ENCODE data around the gene UBL5. TPM values are rescaled to one million over a fixed set of nuclear protein-coding genes. Genes with fewer than 3 reads are reported as not detected.
A peak's percentile ranks its signal among the peaks of the same experiment; 100 is the strongest.

UBL5 gene
- total RNA-seq, 1 donor from 2014 or later, result 338 TPM

DNA sequence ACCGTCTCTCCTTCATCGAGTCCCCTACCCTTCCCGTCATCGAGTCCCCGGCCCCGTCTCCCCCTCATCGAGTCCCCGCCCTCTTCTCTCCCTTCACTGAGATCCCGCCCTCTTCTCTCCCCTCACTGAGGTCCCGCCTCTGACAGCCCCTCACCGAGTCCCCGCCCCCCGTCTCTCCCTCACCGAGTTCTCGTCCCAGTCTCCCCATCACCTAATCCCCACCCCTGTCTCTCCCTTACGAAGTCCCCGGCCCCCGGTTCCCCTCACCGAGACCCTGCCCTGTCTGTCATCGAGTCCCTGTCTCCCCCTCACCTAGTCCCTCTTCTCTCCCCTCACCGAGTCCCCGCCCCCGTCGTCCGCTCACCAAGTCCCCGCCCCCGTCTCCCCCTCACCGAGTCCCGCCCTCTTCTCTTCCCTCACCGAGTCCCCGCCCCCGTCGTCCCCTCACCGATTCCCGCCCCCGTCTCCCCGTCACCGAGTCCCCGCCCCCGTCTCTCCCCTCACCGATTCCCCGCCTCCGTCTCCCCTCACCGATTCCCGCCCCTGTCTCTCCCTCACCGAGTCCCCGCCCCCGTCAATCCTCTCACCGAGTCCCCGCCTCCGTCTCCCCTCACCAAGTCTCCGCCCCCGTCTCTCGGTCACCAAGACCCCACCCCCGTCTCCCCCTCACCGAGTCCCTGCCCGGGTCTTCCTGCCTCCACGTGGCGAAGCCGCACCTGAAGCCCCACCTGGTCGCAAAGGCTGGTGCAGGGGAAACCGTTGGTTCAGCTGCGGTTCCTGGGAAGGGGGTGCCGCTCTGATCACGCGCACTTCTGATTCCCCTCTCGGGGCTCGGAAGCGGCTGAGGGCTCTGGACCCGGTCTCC lies 35.3 kb upstream of the UBL5 start:
- intact Hi-C loops (cut with micrococcal nuclease), result loop anchor here (1.0 to 2.0 kb wide), 6 partner anchors 24 to 483 kb away; partner anchors contain the start of genes FBXL12, PIN1, ZNF561 and ZNF562
- Mint-ChIP-seq H3K4me1 (ENCODE audit: low read depth) (peaks cover 26% of the 10 kb centered on the region), H3K27me3 (ENCODE audit: insufficient read depth) (no peaks in the 10 kb centered on the region), H3K4me3 (peak overlapping the region; percentile 81), H3K9me3 (no peaks in the 10 kb centered on the region), H3K27ac (peak overlapping the region; percentile 92), H3K36me3 (ENCODE audit: low read depth) (peaks cover 1% of the 10 kb centered on the region)
- peak; percentile 78 for DNase-seq (ENCODE audit: low spot score)

DNA sequence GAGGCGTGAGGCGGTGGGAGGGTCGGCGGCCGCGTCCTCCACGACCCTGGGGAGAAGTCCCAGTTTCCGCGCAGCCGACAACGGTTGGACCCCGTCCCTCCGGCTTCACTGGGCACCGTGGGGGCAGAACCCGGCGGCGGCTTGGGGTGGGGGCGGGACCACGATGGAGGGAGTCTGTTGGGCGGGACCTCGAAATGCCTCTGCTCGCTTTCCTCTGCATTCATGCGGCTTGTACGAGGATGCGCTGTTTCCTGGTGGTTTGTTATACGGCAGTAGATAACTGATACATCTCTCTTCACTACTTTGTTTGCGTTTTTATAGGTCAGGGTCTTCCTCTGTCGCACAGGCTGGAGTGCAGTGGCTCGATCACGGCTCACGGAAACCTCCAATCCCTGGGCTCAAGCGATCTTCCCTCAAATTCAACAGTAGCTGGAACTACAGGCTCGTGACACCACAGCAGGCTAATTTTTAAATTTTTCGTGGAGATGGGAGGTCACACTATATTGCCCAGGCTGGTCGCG lies 34.6 kb upstream of the UBL5 start:
- Mint-ChIP-seq H3K4me3 (peak overlapping the region; percentile 81), H3K36me3 (ENCODE audit: low read depth) (peaks cover 1% of the 10 kb centered on the region), H3K9me3 (no peaks in the 10 kb centered on the region), H3K27ac (peak overlapping the region; percentile 76), H3K27me3 (ENCODE audit: insufficient read depth) (no peaks in the 10 kb centered on the region), H3K4me1 (ENCODE audit: low read depth) (peaks cover 26% of the 10 kb centered on the region)
- intact Hi-C loops (cut with micrococcal nuclease), result loop anchor here (2.0 kb wide), 1 partner anchor 118 kb away; the partner anchor contains the start of gene ZNF562
- DNase-seq (ENCODE audit: low spot score), result no peak

DNA sequence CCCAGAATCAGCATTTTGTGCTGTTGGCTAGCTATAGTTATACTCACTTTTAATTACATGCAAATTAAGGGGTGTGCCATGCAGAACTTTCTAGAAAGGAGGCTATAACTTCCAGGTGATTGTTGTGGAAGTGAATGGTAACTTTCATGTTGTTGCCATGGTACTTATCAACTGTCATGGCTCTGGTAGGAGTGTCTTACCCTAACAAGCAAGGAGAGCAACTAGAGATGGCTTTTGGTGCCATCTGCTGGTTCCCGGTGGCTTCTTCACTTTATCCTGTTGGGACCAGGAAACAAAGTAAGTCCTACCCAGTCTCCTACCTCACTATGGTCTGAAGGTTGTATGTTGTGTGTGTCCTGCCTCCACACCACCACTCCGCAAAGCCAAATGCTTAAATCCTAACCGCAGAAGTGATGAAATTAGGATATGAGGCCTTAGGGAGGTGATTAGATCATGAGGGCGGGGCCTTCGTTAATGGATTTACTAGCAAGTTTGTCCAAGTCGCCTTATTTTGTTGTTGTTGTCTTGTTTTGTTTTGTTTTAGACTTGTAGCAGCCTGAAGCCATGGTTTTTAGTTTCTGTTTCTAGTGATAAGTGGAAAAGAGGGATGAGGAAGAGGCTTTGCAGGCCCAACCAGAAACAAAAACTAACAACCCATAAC lies 31.5 kb upstream of the UBL5 start:
- no peaks in the 10 kb centered on the region for H3K27me3 Mint-ChIP-seq (ENCODE audit: insufficient read depth)
- H3K36me3 Mint-ChIP-seq (ENCODE audit: low read depth), result peaks cover 1% of the 10 kb centered on the region
- intact Hi-C loops (cut with micrococcal nuclease), result loop anchor here (1.0 to 5.0 kb wide), 11 partner anchors 11 to 660 kb away; partner anchors contain the start of genes FBXL12, ZNF266, ZNF426 and ZNF561
- DNase-seq (ENCODE audit: low spot score), result peak; percentile 79
- no peak overlapping the region for H3K4me3 Mint-ChIP-seq
- no peaks in the 10 kb centered on the region for H3K9me3 Mint-ChIP-seq
- H3K4me1 Mint-ChIP-seq (ENCODE audit: low read depth), result peaks cover 25% of the 10 kb centered on the region
- peak overlapping the region; percentile 61 for H3K27ac Mint-ChIP-seq

DNA sequence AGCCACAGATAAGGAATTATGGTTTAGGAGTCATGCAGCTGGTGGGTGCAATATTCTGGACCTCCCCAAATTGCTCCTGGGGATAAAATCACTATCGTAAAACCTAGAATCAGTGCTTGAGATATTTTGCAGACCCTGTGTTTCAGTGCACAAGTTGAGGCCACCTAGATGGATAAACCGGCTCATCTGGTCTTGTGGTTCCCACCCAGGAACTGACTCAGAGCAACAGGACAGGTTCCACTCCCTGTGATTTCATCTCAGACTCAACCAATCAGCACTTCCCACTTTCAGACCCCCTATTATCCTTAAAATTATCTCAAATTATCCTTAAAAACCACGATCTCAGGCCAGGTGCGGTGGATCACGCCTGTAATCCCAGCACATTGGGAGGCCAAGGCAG lies 29.8 kb upstream of the UBL5 start:
- DNase-seq (ENCODE audit: low spot score), result no peak
- intact Hi-C loops (cut with micrococcal nuclease), result loop anchor here (5.0 kb wide), 1 partner anchor 261 kb away; the partner anchor contains the start of gene ZNF426

DNA sequence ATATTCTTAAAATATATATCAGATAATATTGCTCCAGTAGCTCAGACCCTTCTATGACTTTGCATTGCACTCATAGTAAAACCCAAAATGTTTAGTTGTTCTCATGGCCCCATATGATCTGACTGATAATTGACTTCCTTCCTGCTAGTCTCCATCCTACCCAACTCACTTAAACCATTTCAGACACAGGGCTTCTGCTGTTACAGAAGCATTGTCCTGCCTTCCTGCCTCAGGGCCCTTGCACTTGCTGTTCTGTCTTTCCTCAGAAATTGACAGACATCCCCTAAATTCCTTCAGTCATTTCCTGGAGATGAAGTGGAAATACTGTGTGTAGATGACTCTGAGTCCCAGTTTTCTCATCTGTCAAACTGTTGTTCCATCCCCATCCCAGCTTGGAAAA lies 28.6 kb upstream of the UBL5 start:
- peaks cover 16% of the 10 kb centered on the region for H3K4me1 Mint-ChIP-seq (ENCODE audit: low read depth)
- no peak overlapping the region for H3K4me3 Mint-ChIP-seq
- H3K9me3 Mint-ChIP-seq, result no peaks in the 10 kb centered on the region
- intact Hi-C loops (cut with micrococcal nuclease), result loop anchor here (5.0 kb wide), 1 partner anchor 262 kb away; the partner anchor contains the start of gene ZNF426
- H3K36me3 Mint-ChIP-seq (ENCODE audit: low read depth), result peaks cover 7% of the 10 kb centered on the region
- H3K27ac Mint-ChIP-seq, result no peak overlapping the region
- H3K27me3 Mint-ChIP-seq (ENCODE audit: insufficient read depth), result no peaks in the 10 kb centered on the region
- no peak for DNase-seq (ENCODE audit: low spot score)

More for the DNA sequence above, 29.8 kb upstream of the UBL5 start:
- Mint-ChIP-seq H3K27me3 (ENCODE audit: insufficient read depth) (no peaks in the 10 kb centered on the region), H3K4me3 (no peak overlapping the region), H3K4me1 (ENCODE audit: low read depth) (peaks cover 21% of the 10 kb centered on the region), H3K9me3 (no peaks in the 10 kb centered on the region), H3K36me3 (ENCODE audit: low read depth) (peaks cover 1% of the 10 kb centered on the region), H3K27ac (no peak overlapping the region)

DNA sequence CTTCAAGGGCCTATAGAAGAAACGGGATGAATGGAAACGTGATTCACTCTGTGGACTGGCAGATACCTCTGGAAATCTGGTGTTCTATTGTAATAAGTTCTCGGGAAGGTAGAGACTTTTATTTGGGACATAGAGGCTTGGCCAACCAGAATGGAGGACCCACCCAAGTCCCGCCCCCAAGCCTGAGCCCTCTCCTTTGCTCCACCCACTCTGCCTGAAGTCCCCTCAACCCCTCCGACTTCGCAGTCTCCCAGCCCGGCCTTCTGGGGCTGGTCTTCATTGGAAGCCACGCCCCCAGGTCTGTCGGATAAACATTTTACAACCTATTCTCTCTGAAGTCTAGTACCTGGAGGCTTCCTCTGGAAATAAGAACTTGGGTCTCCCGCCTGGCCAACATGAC lies 25.7 kb upstream of the UBL5 start:
- H3K27ac Mint-ChIP-seq, result no peak overlapping the region
- no peaks in the 10 kb centered on the region for H3K27me3 Mint-ChIP-seq (ENCODE audit: insufficient read depth)
- no peaks in the 10 kb centered on the region for H3K9me3 Mint-ChIP-seq
- intact Hi-C loops (cut with micrococcal nuclease), result no loop called here
- peaks cover 7% of the 10 kb centered on the region for H3K36me3 Mint-ChIP-seq (ENCODE audit: low read depth)
- H3K4me3 Mint-ChIP-seq, result no peak overlapping the region
- peaks cover 7% of the 10 kb centered on the region for H3K4me1 Mint-ChIP-seq (ENCODE audit: low read depth)
- no peak for DNase-seq (ENCODE audit: low spot score)

DNA sequence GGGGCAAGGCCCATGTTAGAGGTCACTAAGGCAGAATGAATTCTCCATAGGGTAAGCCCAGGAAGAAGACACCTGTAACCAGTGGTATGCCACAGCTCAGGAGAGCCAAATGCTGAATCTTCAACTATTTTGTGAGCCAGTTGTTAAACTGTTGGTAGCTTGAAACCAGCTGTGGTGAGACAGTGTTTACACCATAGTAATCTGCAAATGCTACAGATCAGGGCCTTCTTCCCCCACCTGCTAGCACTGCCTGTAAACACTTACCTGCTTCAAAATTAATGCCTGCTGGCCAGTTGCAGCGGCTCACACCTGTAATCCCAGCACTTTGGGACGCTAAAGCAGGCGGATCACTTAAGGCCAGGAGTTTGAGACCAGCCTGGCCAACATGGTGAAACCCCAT lies 20.9 kb upstream of the UBL5 start:
- H3K36me3 Mint-ChIP-seq (ENCODE audit: low read depth), result peaks cover 21% of the 10 kb centered on the region

DNA sequence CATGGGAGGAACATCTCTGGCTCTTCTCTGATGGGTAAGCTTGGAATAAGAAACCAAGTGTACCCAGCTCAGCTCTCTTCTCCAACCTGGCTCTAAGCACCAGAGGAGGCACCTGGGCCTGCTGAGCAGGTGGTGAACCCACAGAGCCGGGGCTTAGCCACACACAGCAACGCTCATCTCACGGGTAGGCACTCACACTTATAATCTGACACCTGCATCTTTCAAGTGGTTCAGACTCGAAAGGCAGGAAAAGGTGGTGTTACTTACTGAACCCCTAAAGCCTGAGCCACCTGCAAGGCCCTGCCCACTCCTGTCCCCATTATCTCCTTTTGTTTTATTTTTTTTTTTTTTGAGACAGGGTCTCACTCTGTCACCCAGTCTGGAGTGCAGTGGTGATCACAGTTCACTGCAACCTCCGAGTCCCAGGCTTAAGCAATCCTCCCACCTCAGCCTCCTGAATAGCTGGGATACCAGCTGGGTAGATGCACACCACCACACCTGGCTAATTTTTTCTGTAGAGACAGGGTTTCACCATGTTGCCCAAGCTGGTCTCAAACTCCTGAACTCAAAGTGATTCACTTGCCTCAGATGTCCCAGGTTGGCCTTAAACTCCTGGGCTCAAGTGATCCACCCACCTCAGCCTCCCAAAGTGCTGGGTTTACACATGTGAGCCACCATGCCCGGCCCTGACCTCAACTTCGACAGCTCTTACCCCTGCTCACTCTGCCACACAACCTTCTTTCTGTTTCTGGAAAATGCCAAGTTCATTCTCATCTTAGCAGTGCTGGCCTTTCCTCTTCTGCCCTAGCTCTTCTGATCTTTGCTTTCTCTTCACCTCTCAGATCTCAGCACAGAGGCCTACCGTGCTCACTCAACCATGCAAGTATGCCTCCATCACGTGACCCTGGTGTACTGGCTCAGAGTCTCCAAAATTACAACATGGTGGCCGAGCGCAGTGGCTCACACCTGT lies 18.6 kb upstream of the UBL5 start:
- Mint-ChIP-seq H3K4me3 (no peak overlapping the region), H3K27ac (peak overlapping the region; percentile 1), H3K4me1 (ENCODE audit: low read depth) (peaks cover 10% of the 10 kb centered on the region), H3K27me3 (ENCODE audit: insufficient read depth) (no peaks in the 10 kb centered on the region), H3K36me3 (ENCODE audit: low read depth) (peaks cover 19% of the 10 kb centered on the region), H3K9me3 (peaks cover 4% of the 10 kb centered on the region)
- intact Hi-C loops (cut with micrococcal nuclease), result no loop called here
- DNase-seq (ENCODE audit: low spot score), result no peak

More for the DNA sequence above, 20.9 kb upstream of the UBL5 start:
- Mint-ChIP-seq H3K4me1 (ENCODE audit: low read depth) (peaks cover 10% of the 10 kb centered on the region), H3K27ac (no peak overlapping the region), H3K9me3 (no peaks in the 10 kb centered on the region), H3K4me3 (no peak overlapping the region), H3K27me3 (ENCODE audit: insufficient read depth) (no peaks in the 10 kb centered on the region)
- DNase-seq (ENCODE audit: low spot score), result no peak
- intact Hi-C loops (cut with micrococcal nuclease), result no loop called here

DNA sequence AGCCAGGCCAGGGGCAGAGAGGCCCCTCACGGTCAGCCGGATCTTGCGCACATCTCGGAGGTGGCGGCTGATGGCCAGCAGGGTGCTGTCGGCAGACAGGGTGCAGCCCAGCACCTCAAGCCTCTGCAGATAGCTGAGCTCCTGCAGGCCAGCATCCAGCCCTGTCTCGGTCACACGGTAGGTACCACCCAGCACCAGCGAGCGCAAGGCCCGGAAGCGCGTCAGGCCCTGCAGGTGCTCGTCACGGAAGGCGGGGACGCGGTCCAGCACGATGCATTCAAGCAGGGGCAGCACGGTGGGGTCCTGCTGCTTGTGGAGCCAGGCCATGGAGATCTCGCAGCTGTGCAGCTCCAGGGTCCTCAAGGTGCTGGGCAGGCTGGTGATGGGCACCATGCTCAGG lies 16.6 kb upstream of the UBL5 start:
- H3K4me3 Mint-ChIP-seq, result no peak overlapping the region
- no peak for DNase-seq (ENCODE audit: low spot score)
- H3K27ac Mint-ChIP-seq, result no peak overlapping the region
- H3K36me3 Mint-ChIP-seq (ENCODE audit: low read depth), result peaks cover 25% of the 10 kb centered on the region
- no peaks in the 10 kb centered on the region for H3K27me3 Mint-ChIP-seq (ENCODE audit: insufficient read depth)
- intact Hi-C loops (cut with micrococcal nuclease), result no loop called here
- H3K9me3 Mint-ChIP-seq, result peaks cover 10% of the 10 kb centered on the region
- peaks cover 10% of the 10 kb centered on the region for H3K4me1 Mint-ChIP-seq (ENCODE audit: low read depth)

DNA sequence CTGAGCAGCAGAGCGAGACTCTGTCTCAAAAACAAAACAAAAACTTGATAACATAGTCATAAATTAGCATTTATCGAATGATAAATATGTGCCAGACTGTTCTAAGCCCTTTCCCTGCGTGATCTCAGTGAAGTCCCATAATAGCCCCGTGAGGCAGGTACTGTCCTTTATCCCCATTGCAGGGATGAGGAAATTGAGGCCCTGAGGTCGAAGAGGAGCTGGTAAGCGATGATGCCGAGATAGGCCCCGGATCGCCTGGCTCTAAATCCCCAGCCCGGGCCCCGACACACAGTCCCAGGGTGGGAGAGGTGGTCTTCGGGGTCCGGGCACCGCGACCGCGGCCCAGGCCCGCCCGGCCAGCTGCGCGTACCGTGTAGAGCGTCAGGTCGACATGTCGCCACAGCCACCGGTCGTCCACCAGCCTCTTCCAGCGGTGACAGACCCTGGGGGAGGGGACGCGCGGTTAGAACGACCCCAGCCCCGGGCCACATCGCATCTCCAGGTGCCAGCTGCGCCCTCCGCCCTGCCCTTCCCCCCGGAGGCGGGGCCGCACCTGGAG lies 9.5 kb upstream of the UBL5 start:
- intact Hi-C loops (cut with micrococcal nuclease), result loop anchor here (1.0 to 2.0 kb wide), 2 partner anchors 507 to 678 kb away; partner anchors contain the start of gene ZNF317
- H3K4me3 Mint-ChIP-seq, result peak overlapping the region; percentile 90
- H3K4me1 Mint-ChIP-seq (ENCODE audit: low read depth), result peaks cover 27% of the 10 kb centered on the region
- peak overlapping the region; percentile 87 for H3K27ac Mint-ChIP-seq
- no peaks in the 10 kb centered on the region for H3K27me3 Mint-ChIP-seq (ENCODE audit: insufficient read depth)
- H3K36me3 Mint-ChIP-seq (ENCODE audit: low read depth), result peaks cover 20% of the 10 kb centered on the region
- DNase-seq (ENCODE audit: low spot score), result no peak
- peaks cover 16% of the 10 kb centered on the region for H3K9me3 Mint-ChIP-seq

DNA sequence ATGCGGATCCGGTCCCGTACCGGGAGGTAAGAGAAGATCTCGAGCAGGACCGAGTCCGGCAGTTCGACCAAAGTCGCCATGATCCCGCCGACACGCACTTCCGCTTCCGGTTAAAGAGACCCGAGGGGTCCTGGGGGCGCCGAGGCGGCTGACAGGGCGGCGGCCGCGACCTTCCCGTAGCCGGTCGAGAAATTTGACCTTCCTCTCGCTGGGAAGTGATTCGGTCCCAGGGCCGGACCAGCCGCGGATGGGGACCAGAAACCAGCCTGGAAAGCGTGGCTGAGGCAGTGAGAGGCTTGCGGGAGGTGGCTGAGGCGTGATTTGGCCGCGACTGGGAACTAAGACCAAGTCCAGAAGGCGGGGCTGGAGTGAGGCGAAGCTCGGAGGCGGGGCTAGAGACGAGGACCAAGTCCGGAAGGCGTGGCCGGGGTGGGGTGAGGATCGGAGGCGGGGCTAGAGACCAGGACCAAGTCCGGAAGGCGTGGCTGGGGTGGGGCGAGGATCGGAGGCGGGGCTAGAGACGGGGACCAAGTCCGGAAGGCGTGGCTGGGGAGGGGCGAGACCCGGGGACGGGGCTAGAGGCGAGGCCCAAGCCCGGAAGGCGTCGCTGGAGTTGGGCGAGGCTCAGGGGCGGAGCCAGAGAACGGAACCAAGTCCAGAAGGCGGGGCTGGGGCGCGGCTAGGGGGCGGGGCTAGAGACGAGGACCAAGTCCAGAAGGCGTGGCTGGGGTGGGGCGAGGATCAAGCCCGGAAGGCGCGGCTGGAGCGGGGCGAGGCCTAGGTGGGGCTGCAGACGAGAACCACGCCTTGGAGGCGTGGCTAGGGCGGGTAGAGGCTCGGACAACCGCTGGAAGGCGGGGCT lies 8.8 kb upstream of the UBL5 start, which contains the start of gene FBXL12:
Gene FBXL12, minus strand, starts transcription at position 346 of the 862 bp plus-strand sequence. Its CDS starts 266 bp downstream, at position 80.
- intact Hi-C loops (cut with micrococcal nuclease), result loop anchor here (1.0 to 2.0 kb wide), 11 partner anchors 8 to 679 kb away; partner anchors contain the start of genes PIN1, UBL5, ZNF317 and ZNF561
- Mint-ChIP-seq H3K27ac (peak within 1 kb of the TSS; percentile 87), H3K4me1 (ENCODE audit: low read depth) (peaks cover 27% of the 10 kb centered on the region), H3K9me3 (peaks cover 13% of the 10 kb centered on the region), H3K36me3 (ENCODE audit: low read depth) (peaks cover 18% of the 10 kb centered on the region), H3K4me3 (peak within 1 kb of the TSS; percentile 90), H3K27me3 (ENCODE audit: insufficient read depth) (no peaks in the 10 kb centered on the region)
- DNase-seq (ENCODE audit: low spot score), result peak; percentile 100
